GM13976 (cell line): ENCODE results near the gene ZCCHC2.
A peak's percentile ranks its signal among the peaks of the same experiment; 100 is the strongest.

ENCODE experiments used
- DNase-seq: peaks from one replicate; pipeline ENCODE4 v3.0.0; 2012; ENCODE audit warnings: low spot score
- in situ Hi-C: fragments of 300-500 bp; cut with MboI; formaldehyde crosslinking; loops from one replicate; pipeline ENCODE4 v1.12.0; 2022; ENCODE audit warnings: low sequenced_read_pairs, mixed read lengths, inconsistent platforms; ENCODE audit not compliant: unreplicated experiment
- TF ChIP-seq, protein P1 (sequence below): IDR thresholded peaks from 2 replicates; pipeline ENCODE4 v1.5.1; 2012; ENCODE audit warnings: borderline replicate concordance, mild to moderate bottlenecking; ENCODE audit not compliant: insufficient read depth; ENCODE audit errors: extremely low read depth, missing control alignments, control extremely low read depth

ZCCHC2 gene

DNA sequence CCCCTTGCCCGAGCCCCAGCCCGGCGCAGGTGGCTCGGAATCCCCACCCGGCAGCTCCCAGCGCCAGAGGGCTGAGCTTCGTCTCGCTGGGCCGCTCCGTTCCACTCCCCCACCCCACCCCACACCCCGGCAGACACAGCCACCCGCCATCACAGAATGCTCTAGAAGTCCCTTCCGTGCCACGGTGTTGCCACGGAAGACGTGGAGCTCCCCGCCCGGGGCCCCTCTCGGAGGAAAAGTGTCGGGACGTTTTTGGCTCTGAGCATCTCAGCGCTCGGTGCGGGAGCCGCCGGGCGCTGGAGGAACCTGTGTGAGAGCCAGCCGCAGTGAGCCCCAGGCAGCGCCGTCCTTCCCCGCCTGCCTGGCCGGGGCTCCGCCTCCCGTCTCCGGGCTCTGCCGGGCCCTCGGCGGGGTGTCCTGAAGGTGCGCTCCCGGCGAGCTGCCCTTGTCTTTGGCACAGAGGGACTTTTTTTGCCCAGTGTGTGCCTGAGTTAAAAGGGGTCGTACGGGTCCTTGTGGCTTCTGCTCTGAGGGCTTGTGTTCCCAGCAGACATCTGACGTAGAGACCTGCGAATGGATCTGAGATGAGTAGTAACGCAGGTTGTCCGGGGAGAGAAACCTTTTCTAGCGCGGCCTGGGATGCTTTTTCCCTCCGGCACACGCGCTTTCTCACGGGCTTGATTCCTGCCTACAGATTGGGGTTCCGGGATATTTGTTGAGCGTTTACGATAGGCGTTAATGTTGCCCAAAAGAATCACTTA lies 1.8 kb downstream of the ZCCHC2 start:
- TF ChIP-seq, protein P1, sequence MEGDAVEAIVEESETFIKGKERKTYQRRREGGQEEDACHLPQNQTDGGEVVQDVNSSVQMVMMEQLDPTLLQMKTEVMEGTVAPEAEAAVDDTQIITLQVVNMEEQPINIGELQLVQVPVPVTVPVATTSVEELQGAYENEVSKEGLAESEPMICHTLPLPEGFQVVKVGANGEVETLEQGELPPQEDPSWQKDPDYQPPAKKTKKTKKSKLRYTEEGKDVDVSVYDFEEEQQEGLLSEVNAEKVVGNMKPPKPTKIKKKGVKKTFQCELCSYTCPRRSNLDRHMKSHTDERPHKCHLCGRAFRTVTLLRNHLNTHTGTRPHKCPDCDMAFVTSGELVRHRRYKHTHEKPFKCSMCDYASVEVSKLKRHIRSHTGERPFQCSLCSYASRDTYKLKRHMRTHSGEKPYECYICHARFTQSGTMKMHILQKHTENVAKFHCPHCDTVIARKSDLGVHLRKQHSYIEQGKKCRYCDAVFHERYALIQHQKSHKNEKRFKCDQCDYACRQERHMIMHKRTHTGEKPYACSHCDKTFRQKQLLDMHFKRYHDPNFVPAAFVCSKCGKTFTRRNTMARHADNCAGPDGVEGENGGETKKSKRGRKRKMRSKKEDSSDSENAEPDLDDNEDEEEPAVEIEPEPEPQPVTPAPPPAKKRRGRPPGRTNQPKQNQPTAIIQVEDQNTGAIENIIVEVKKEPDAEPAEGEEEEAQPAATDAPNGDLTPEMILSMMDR = no peak
- DNase-seq = peak; percentile 64
- in situ Hi-C loops = no loop called here

DNA sequence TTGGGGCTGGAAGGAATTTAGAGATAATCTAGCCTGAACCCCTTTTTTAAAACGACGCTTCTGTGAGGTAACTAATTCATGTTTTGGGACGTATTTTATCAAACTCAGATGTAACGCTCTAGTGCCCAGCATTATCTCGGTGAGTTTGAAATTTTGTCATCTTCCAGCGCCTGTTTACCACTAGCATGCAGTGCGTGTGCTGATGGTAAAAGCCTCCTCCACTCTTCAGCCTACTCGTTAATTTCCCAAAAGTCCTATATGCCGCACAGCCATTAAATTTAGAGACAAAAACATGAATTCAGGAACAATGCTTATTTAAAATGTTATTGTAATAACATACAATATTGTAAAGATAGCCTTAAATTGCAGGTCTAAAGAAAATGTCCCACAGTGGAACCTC lies 2.8 kb downstream of the ZCCHC2 start:
- TF ChIP-seq, protein P1 = no peak
- no peak for DNase-seq
- in situ Hi-C loops = no loop called here

DNA sequence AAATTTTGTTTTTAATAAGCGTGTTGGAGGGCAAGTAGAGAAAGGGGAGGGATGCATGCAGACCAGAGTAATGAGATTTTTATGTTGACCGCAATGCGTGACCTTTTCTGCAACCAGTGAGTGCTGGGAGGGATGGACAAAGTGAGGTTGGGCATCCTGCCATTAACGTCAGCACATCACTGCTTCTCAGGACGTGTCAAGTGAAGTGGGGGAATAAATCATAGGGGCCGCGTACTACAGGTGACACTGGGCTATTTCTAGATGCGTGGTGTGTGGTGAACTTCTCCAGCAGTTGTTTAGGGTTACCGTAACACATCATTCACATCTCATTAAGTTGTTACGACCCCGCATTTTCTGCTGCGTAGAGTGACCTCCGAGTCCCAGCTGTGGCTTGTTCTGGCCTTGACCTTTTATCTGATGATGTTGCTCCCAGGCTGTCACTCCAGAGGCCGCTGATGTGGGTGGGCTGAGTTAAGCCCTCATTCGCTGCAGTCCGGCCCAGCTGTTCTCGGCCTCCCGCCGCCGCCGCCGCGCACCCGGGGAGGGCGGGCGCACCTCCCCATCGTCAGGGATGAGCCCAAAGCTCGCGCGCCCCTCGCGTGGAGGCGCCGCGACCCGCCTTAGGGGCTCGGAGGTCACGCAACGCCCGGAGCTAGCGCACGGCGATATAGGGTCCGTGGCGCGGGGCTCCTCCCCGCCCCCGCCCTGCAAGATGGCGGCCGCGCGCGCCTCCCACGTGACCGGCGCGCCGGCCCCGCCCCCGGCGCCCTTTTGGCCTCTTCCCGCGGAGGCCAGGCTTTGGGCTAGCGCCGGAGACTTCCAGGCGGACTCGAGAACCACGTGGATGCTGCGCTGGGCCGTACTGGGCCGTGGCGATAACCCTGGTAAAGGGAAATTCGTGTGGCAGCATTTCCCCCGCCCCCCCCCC lies 3.5 kb downstream of the ZCCHC2 start:
- TF ChIP-seq, protein P1 = no peak
- peak; percentile 87 for DNase-seq
- in situ Hi-C loops = no loop called here

DNA sequence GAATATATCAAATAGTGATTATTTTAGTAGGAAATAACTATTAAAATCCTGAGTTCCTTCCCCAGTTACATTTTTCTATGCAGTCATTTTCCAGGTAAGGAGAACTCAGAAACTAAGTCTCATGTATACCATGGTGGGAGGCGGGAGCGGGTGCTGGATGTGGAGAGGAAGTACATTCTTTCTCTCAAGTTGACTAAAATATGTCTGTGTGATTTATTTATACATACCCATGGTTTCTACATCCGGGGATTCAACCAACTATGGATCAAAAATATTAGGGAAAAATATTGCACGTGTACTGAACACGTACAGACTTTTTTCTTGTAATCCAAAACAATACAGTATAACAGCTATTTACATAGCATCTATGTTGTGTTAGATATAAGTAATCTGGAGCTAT lies 6.8 kb downstream of the ZCCHC2 start:
- DNase-seq = no peak
- in situ Hi-C loops = no loop called here
- TF ChIP-seq, protein P1 = no peak

DNA sequence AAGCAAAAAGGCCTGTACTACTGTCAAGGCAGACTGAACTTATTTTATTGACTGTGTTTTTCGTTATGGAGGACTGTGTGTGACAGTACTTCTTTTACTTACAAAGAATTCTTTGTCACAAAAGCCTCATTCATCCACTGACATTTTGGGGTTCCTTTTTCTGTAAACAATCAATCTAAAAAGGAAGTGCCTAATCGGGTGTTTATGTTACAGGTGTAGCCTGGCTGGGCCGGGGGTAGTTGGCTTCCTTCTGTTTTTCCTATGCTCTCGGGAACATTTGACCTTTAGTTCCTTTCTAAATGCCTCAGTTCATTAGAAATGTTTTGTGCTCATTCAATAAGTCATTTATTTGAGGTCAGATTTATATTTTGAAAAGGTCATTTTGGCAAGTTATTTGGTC lies 8.3 kb downstream of the ZCCHC2 start:
- DNase-seq = no peak
- in situ Hi-C loops = no loop called here

DNA sequence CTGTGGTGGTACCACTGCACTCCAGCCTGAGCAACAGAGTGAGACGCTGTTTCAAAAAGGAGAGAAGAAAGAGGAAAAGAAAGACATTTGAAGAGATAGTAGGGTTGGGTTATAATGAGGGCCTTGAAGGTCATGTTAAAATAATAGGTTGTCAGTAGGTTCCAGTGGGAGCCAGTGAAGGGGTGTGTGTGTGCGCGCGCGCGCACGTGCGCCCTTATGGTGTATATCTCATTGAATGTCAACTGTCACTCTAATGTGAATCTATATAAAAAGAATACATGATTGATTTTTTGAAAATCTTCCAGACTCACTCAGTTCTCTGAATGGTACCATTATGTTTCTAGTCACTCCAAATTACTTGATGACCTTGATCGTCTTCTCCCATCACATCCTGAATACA lies 9.1 kb downstream of the ZCCHC2 start:
- TF ChIP-seq, protein P1 = no peak
- DNase-seq = no peak
- in situ Hi-C loops = no loop called here

More for the DNA sequence above, 8.3 kb downstream of the ZCCHC2 start:
- TF ChIP-seq, protein P1 = no peak
